ENCODE measurements around the gene MGARP. TPM values are rescaled to one million over a fixed set of nuclear protein-coding genes. Genes with fewer than 3 reads are reported as not detected.
A peak's percentile ranks its signal among the peaks of the same experiment; 100 is the strongest.

The MGARP gene
- total and polyA plus RNA-seq, 9 of the 15 experiments (the other 6 are each of a cell fraction or from before 2014, with no cell fraction given), result 0.11 to 0.45 (median 0.23) TPM; not detected in 4

- no peak for TF ChIP-seq SFPQ (IDR thresholded peaks at IDR 0.05; ENCODE audit: low read depth, low read length)
- TF ChIP-seq GABPB2 (CRISPR knock-in tag; conservative IDR thresholded peaks at IDR 0.05), result no peak
- TF ChIP-seq, protein P1, sequence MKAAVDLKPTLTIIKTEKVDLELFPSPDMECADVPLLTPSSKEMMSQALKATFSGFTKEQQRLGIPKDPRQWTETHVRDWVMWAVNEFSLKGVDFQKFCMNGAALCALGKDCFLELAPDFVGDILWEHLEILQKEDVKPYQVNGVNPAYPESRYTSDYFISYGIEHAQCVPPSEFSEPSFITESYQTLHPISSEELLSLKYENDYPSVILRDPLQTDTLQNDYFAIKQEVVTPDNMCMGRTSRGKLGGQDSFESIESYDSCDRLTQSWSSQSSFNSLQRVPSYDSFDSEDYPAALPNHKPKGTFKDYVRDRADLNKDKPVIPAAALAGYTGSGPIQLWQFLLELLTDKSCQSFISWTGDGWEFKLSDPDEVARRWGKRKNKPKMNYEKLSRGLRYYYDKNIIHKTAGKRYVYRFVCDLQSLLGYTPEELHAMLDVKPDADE (conservative IDR thresholded peaks at IDR 0.05; ENCODE audit: control insufficient read depth, low read depth, low read length), result peak; percentile 77
- TF ChIP-seq RB1 (IDR thresholded peaks at IDR 0.05; ENCODE audit: low read depth), result peak; percentile 94
- peak; percentile 34 to 79; a peak in 2 of 4 replicates for TF ChIP-seq SIN3A (IDR thresholded peaks at IDR 0.05; ENCODE audit: borderline replicate concordance in 2 of 2, control insufficient read depth in 1 of 2, low read depth in 2 of 2, low read length in 2 of 2)
- no peak for TF ChIP-seq DNMT1 (IDR thresholded peaks at IDR 0.05)
- TF ChIP-seq EP400 (IDR thresholded peaks at IDR 0.05), result peak; percentile 92
- TF ChIP-seq POLR3A (IDR thresholded peaks at IDR 0.05; ENCODE audit: borderline replicate concordance, extremely low read depth, insufficient read depth, insufficient read length), result no peak
- TF ChIP-seq PHF21A (IDR thresholded peaks at IDR 0.05; ENCODE audit: borderline replicate concordance, low read depth), result 0 out of 2 replicates have a peak, but pooled peaks have one; percentile 53
- TF ChIP-seq SMAD4 (CRISPR knock-in tag; conservative IDR thresholded peaks at IDR 0.05), result peak; percentile 72; the same call in 1 of the 2 replicates
- no peak for TF ChIP-seq SP2 (IDR thresholded peaks at IDR 0.05; ENCODE audit: extremely low read depth, low read depth, low read length, poor library complexity, severe bottlenecking)
- peak; percentile 95 for TF ChIP-seq TBP (optimal IDR thresholded peaks at IDR 0.05; ENCODE audit: low read depth, low read length)
- no peak for TF ChIP-seq STAG1 (CRISPR knock-in tag; IDR thresholded peaks at IDR 0.05; ENCODE audit: borderline replicate concordance)
- TF ChIP-seq U2AF2 (optimal IDR thresholded peaks at IDR 0.05; ENCODE audit: low read depth, low read length), result no peak
- no peak for TF ChIP-seq MEIS2 (IDR thresholded peaks at IDR 0.05; ENCODE audit: partially characterized antibody)
- TF ChIP-seq CTBP1 (IDR thresholded peaks at IDR 0.05; ENCODE audit: borderline replicate concordance), result peak; percentile 70; the same call in 1 of the 2 replicates
- peak; percentile 32; the same call in 1 of the 2 replicates for TF ChIP-seq SMARCA4 (IDR thresholded peaks at IDR 0.05)
- TF ChIP-seq SRSF9 (IDR thresholded peaks at IDR 0.05; ENCODE audit: borderline replicate concordance, low read depth, low read length), result no peak
Observed at GRCh38 chr4:139295206-139295941, 15.3 kb upstream of the MGARP start (continued).

Data from K562 (cell line).